HepG2 (cell line): ENCODE measurements around the gene EIF5A. TPM values are rescaled to one million over a fixed set of nuclear protein-coding genes. Genes with fewer than 3 reads are reported as not detected.

Source experiments
- ATF5 ChIP-seq: sonication (generic); formaldehyde crosslinking; IDR thresholded peaks from 2 replicates; pipeline ENCODE4 v1.4.0; 2020; ENCODE audit warnings: mild to moderate bottlenecking, low read depth, missing genetic modification reagents
- CBX5 ChIP-seq: sonication (generic); formaldehyde crosslinking; IDR thresholded peaks from 2 replicates; pipeline ENCODE4 v1.4.0; 2020; ENCODE audit warnings: missing genetic modification reagents, borderline replicate concordance
- GTF2F1 ChIP-seq: fragments of 150-350 bp; IDR thresholded peaks from 2 replicates; pipeline ENCODE4 v1.6.1; 2014; ENCODE audit warnings: low read length
- HNF1B ChIP-seq: sonication (generic); formaldehyde crosslinking; IDR thresholded peaks from 2 replicates; pipeline ENCODE4 v1.5.1; 2020; ENCODE audit warnings: mild to moderate bottlenecking, moderate library complexity, missing genetic modification reagents
- MXI1 ChIP-seq: IDR thresholded peaks from 3 replicates; pipeline ENCODE4 v1.6.1; 2012; ENCODE audit warnings: low read depth, low read length, inconsistent platforms, borderline replicate concordance
- NFE2L1 ChIP-seq: sonication (generic); formaldehyde crosslinking; IDR thresholded peaks from 2 replicates; pipeline ENCODE4 v1.4.0; 2020; ENCODE audit warnings: missing genetic modification reagents, mild to moderate bottlenecking, borderline replicate concordance
- POLR2AphosphoS5 ChIP-seq: IDR thresholded peaks from 2 replicates; pipeline ENCODE4 v1.6.1; 2012; ENCODE audit warnings: low read depth, low read length
- PREB ChIP-seq: sonication (generic); formaldehyde crosslinking; IDR thresholded peaks from 2 replicates; pipeline ENCODE4 v1.4.0; 2020; ENCODE audit warnings: missing genetic modification reagents
- RBM39 ChIP-seq: fragments of 200-400 bp; formaldehyde crosslinking; IDR thresholded peaks from one replicate; pipeline ENCODE4 v1.6.1; 2018; ENCODE audit warnings: antibody characterized with exemption, mild to moderate bottlenecking, low read depth, low read length; ENCODE audit not compliant: poor library complexity, severe bottlenecking
- TP53 ChIP-seq: sonication (generic); formaldehyde crosslinking; conservative IDR thresholded peaks from 2 replicates; pipeline ENCODE4 v1.4.0; 2020; ENCODE audit warnings: missing genetic modification reagents
- ZKSCAN8 ChIP-seq: IDR thresholded peaks from 2 replicates; pipeline ENCODE4 v1.6.1; 2016; ENCODE audit warnings: borderline replicate concordance, missing genetic modification reagents, missing compliant biosample characterization
- ZNF136 ChIP-seq: sonication (generic); formaldehyde crosslinking; IDR thresholded peaks from 2 replicates; pipeline ENCODE4 v1.8.1; 2022; ENCODE audit warnings: low read depth, mild to moderate bottlenecking, moderate library complexity, missing genetic modification reagents
- ZNF333 ChIP-seq: sonication (generic); formaldehyde crosslinking; IDR thresholded peaks from 2 replicates; pipeline ENCODE4 v1.4.0; 2020; ENCODE audit warnings: mild to moderate bottlenecking, missing genetic modification reagents, borderline replicate concordance
- ZNF337 ChIP-seq: sonication (generic); formaldehyde crosslinking; IDR thresholded peaks from 2 replicates; pipeline ENCODE4 v1.5.1; 2020; ENCODE audit warnings: missing genetic modification reagents, low read depth, mild to moderate bottlenecking, borderline replicate concordance
- ZNF549 ChIP-seq: sonication (generic); formaldehyde crosslinking; IDR thresholded peaks from 2 replicates; pipeline ENCODE4 v1.5.0; 2020; ENCODE audit warnings: missing genetic modification reagents
- ZNF644 ChIP-seq: IDR thresholded peaks from 2 replicates; pipeline ENCODE4 v1.6.1; 2016; ENCODE audit warnings: low read depth
- ZZZ3 ChIP-seq: sonication (generic); formaldehyde crosslinking; IDR thresholded peaks from 2 replicates; pipeline ENCODE4 v1.4.0; 2020; ENCODE audit warnings: missing genetic modification reagents, mild to moderate bottlenecking, borderline replicate concordance
- polyA plus RNA-seq, 8 experiments: library from polyadenylated mRNA; depleted of rRNA in 3 of 8; stranded (reverse) in 7 of 8; unstranded in 1 of 8; fragments of >200 nt; fragmentation: Illumina TruSeq in 4 of 8; extraction: Trizol in 4 of 8; gene quantifications; 2 replicates each; pipeline versions ENCODE4 v1.2.1 to v1.2.3, GENCODE V29; 2011 to 2016; ENCODE audit warnings: low read depth in 4 of 8, missing spikeins in 1 of 8, mixed read lengths in 1 of 8; ENCODE audit not compliant: insufficient read depth in 1 of 8
- total RNA-seq, 5 experiments: library from RNA; depleted of rRNA; stranded (reverse); fragments of >200 nt; fragmentation: Illumina TruSeq; extraction: Trizol; gene quantifications; 2 replicates each; pipeline ENCODE4 v1.2.3, GENCODE V29; 2016; ENCODE audit warnings: low read depth in 1 of 5
- TF ChIP-seq, protein P1 (sequence below): sonication (generic); formaldehyde crosslinking; IDR thresholded peaks from 2 replicates; pipeline ENCODE4 v1.8.0; 2022; ENCODE audit warnings: mild to moderate bottlenecking, missing genetic modification reagents; ENCODE audit not compliant: insufficient replicate concordance
- TF ChIP-seq, protein P2 (sequence below): sonication (generic); formaldehyde crosslinking; IDR thresholded peaks from 2 replicates; pipeline ENCODE4 v1.8.0; 2022; ENCODE audit warnings: missing genetic modification reagents, mild to moderate bottlenecking, moderate library complexity, borderline replicate concordance

EIF5A gene
- total and polyA plus RNA-seq, 2 of the 13 experiments (the other 11 are each of a cell fraction or from before 2014, with no cell fraction given), result 319 to 337 TPM

DNA sequence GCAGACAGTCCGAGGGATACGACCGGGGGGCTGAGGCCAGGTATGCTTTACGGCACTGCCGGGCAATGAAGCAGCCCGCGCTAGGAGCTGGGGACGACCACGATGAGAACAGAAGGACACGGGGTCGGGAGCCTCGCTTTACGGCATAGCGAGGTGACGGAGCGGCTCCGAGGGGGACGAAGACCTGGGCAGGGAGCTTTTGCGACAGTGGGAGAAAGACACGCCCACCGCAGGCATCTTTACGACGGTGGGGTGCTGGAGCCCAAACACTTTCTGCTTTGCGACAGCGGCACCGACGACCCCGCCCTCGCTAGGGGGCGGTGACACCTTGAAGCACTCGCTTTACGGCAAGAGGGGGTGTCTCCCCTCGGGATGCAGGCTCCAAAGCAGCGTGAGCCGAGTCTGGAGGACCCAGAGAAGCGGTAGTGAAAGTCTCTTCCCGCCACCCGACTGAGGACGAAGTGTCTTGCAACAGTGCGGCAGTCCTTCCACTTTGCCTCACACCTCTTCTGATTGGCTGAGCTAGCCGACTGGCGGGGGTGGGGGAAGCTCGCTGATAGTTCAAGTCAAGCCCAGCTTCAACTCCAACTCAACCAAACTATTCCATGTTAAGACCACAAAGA, 22.1 kb downstream of the EIF5A start (continued):
- no peak for TF ChIP-seq ZKSCAN8 (CRISPR knock-in tag)
- TF ChIP-seq TP53 (CRISPR knock-in tag), result no peak
- TF ChIP-seq NFE2L1, result no peak
- peak; percentile 73; the same call in 1 of the 2 replicates for TF ChIP-seq CBX5 (CRISPR knock-in tag)
- TF ChIP-seq MXI1, result peak; percentile 83; the same call in 1 of the 3 replicates
- peak; percentile 87; the same call in 1 of the 2 replicates for TF ChIP-seq ZZZ3 (CRISPR knock-in tag)
- TF ChIP-seq ZNF337, result 0 out of 2 replicates have a peak, but pooled peaks have one; percentile 6
- peak; percentile 13 for TF ChIP-seq RBM39
- TF ChIP-seq, protein P1, sequence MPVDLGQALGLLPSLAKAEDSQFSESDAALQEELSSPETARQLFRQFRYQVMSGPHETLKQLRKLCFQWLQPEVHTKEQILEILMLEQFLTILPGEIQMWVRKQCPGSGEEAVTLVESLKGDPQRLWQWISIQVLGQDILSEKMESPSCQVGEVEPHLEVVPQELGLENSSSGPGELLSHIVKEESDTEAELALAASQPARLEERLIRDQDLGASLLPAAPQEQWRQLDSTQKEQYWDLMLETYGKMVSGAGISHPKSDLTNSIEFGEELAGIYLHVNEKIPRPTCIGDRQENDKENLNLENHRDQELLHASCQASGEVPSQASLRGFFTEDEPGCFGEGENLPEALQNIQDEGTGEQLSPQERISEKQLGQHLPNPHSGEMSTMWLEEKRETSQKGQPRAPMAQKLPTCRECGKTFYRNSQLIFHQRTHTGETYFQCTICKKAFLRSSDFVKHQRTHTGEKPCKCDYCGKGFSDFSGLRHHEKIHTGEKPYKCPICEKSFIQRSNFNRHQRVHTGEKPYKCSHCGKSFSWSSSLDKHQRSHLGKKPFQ (CRISPR knock-in tag), result peak; percentile 88
- TF ChIP-seq ZNF136 (CRISPR knock-in tag), result no peak
- peak; percentile 84 for TF ChIP-seq POLR2AphosphoS5
- TF ChIP-seq, protein P2, sequence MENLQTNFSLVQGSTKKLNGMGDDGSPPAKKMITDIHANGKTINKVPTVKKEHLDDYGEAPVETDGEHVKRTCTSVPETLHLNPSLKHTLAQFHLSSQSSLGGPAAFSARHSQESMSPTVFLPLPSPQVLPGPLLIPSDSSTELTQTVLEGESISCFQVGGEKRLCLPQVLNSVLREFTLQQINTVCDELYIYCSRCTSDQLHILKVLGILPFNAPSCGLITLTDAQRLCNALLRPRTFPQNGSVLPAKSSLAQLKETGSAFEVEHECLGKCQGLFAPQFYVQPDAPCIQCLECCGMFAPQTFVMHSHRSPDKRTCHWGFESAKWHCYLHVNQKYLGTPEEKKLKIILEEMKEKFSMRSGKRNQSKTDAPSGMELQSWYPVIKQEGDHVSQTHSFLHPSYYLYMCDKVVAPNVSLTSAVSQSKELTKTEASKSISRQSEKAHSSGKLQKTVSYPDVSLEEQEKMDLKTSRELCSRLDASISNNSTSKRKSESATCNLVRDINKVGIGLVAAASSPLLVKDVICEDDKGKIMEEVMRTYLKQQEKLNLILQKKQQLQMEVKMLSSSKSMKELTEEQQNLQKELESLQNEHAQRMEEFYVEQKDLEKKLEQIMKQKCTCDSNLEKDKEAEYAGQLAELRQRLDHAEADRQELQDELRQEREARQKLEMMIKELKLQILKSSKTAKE (CRISPR knock-in tag), result no peak
- no peak for TF ChIP-seq ZNF549
- TF ChIP-seq PREB (CRISPR knock-in tag), result no peak
- TF ChIP-seq ZNF333 (CRISPR knock-in tag), result 0 out of 2 replicates have a peak, but pooled peaks have one; percentile 67
- no peak for TF ChIP-seq GTF2F1
- TF ChIP-seq ZNF644 (CRISPR knock-in tag), result no peak
- 0 out of 2 replicates have a peak, but pooled peaks have one; percentile 64 for TF ChIP-seq ATF5 (CRISPR knock-in tag)
- peak; percentile 88 for TF ChIP-seq HNF1B
